Activated CD4-positive, alpha-beta T cell treated with anti-CD3 and anti-CD28 coated beads, Interleukin-2, amount 50 U/mL, for 1 hour (primary cell): ENCODE data around the gene SERPINB2.
"Not testable (repeated sequence)": the region's sequence is repeated elsewhere in the genome, so short reads cannot be mapped to it uniquely, and the experiment has no call there.

Experiments
- DNase-seq: peaks from one replicate; pipeline ENCODE4 v3.0.0-alpha.2; 2020

The SERPINB2 gene

DNA sequence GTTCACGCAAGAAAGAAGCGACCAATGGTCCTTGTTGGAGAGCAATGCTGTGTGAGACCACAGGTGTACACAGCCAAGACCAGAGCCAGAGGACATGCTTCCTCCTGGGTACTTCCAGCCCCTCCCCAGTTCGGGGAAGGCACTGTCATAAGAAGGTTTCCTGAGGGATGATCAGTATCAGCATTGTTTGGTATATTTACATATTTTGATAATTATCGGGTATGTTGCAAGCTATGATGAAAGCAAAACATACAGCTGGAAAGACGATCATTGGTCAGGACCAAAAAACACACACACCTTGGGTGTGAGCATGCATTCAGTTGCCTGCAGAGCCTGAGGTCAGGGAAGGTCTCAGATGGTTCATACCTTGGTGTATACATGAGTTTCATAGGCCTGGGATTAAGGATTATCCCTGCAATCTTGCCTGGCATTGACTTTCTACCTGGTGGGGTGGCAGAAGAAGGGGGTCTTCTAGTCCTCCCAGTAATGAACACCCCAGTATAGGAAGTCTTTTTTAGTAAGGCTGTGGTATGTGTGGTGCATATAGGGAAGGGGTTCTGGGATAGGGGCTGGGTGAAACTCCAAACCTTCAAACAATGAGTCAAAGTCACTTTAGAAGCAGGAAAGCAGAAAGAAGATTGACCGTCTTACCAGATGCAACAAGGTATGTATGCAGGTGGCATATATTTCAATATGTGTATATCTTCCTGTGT, 2.9 kb downstream of the SERPINB2 start:
- no peak for DNase-seq

GRCh38 chr18:63890950-63891304, 3.4 kb downstream of the SERPINB2 start:
- no peak for DNase-seq

DNA sequence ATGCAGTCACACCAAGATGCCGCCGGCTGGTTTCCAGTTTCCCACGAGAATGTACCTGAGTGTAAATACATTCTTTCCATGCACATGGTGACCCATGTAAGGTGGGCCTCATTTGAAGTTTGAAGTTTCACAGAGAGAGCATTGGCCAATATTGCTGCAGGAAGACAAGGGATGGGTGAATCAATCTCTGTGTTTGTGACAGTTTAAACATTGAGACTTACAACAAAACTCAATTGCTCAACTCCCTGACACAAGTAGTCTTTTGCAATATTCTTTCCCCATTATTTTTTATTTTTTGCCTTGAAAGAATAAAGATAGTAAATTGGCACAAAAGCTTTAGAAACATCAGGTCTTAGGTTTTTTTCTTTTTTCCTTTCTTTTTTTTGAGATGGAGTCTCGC, 5.1 kb downstream of the SERPINB2 start:
- DNase-seq = no peak

DNA sequence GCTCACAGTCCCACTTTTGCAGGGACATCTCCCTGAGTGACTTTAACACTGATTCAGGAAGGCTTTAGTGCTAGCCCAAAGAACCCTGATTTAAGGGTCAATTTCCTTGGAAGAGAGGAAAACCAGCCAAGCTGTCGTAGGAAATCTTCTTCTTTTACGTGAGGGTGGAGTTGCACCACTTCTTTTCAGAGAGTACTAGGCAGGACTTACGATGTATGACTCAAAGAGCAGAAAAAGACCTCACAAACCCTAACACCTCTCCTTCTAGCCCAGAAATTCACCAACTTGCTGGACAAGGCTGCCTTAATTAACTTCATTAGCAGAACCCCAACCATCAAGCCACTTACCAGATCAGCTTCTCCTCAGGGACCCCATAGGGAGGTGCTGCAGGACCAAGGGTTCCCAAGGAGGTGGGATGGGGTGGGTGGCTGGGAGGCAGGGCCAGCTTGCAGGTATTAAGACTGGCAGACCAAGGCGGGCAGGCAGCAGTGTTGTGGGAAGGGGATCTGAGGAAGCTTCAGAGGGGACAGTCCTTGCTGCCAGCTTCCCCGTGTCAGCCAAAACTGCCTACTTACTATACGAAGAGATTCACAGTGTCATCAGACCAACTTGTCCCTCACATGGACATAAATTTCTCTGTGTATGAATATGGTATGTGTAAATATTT, 6.7 kb downstream of the SERPINB2 start:
- no peak for DNase-seq

DNA sequence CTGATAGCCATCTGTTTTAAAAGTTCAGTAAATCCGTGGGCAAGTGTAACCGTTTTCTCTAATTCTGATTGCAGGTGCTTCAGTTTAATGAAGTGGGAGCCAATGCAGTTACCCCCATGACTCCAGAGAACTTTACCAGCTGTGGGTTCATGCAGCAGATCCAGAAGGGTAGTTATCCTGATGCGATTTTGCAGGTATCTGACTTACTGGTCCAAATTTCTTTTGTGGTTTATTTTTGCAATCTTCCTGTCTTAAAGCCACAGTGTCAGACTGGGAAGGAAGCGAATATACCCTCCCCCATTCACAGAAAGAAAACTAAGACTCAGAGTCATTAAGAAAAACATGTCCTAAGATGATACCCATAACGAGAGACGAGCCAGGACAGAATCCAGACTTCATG, 7.7 kb downstream of the SERPINB2 start:
- no peak for DNase-seq

- DNase-seq = no peak
These were observed 9.6 kb downstream of the SERPINB2 start for GRCh38 chr18:63897072-63897471.

GRCh38 chr18:63899206-63899605, 11.7 kb downstream of the SERPINB2 start:
- no peak for DNase-seq

DNA sequence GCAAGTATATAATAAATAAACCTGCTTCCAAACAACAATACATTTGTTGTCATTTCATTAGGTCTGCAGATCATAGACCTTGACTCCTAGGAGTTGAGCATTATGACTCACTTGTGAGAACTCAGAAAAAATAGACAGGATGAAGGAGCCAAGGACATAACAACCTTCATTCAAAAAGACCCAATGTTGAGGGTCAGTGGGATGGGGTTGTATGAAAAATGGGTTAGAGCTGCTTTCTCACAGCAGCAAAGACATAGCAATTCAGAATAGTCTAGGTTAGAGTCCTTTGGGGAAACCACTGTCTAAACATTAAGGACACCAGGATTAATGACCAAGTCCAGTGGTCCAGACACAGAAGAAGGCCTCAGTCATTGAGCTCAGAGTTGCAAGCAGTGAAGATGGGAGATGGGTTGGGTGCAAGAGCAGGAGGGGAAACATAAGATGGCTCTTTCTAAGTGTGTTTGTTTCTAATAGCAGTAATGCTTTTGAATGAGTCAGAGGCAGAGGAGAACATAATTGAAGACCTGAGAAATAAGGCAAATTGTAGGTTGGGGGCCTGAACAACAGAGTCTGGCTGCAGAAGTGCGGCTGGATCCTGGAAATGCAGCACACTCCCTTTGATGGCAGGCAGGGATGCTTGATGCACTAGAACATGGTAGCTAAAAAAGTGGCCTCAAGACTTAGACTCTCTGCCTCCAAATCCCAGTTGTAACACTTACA, 16.5 kb downstream of the SERPINB2 start:
- DNase-seq = no peak

- no peak for DNase-seq
These were observed 17.2 kb downstream of the SERPINB2 start for GRCh38 chr18:63904694-63905093.

- no peak for DNase-seq
These were observed 17.9 kb downstream of the SERPINB2 start for GRCh38 chr18:63905361-63905760.

DNA sequence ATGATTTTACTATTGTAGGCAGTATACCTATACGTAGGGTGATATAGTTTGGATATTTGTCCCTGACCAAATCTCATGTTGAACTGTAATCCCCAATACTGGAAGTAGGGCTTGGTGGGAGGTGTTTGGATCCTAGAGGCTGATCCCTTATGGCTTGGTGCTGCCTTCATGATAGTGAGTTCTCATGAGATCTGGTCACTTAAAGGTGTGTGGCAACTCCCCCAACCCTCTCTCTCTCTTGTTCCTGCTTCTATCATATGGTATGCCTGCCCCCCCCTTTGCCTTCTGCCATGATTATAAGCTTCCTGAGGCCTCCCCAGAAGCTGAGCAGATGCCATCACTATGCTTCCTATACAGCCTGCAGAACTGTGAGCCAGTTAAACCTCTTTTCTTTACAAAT, 18.6 kb downstream of the SERPINB2 start:
- no peak for DNase-seq

GRCh38 chr18:63907664-63908063, 20.2 kb downstream of the SERPINB2 start, which contains the start of gene SERPINB10:
Gene SERPINB10, plus strand, starts transcription at chr18:63907958. Its CDS starts 7,553 bp downstream, at chr18:63915511.
- no peak for DNase-seq

GRCh38 chr18:63908858-63909257, 21.4 kb downstream of the SERPINB2 start:
- DNase-seq = no peak

- DNase-seq = no peak
These were observed 22.4 kb downstream of the SERPINB2 start for GRCh38 chr18:63909870-63910269.

DNA sequence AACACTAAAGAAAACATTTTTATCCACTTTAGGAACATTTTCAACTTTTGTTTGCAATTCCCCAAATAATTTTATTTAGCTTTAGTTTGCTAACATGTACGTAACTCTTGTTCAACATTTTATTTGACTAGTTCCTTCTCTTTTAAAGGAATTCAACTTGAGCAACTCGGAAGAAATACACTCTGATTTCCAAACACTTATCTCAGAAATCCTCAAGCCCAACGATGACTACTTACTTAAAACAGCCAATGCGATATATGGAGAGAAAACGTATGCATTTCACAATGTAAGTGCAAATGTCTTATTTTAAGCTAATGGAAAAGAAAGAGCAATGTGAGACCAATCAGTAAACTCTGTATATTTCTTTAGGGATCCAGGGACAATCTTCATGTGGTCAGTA, 30.3 kb downstream of the SERPINB2 start:
- DNase-seq = no peak

DNA sequence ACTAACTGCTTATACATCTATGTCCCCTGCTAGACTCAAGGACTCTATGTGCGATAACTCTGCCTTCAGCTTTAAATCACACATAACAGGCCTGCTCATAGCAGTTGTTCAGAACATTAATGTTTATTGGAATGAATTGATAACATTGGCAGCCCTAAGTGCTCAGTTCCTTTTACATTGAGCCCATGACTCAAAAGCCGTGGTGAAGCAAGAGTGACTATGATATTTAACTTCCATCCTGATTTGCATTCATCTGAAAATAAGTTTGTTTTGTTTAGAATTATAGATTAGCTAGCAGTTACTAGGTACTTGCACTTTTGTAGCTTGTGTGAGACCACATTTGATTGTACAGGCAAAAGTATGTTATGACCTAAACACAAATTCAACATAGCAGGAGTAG, 34.5 kb downstream of the SERPINB2 start:
- no peak for DNase-seq

DNA sequence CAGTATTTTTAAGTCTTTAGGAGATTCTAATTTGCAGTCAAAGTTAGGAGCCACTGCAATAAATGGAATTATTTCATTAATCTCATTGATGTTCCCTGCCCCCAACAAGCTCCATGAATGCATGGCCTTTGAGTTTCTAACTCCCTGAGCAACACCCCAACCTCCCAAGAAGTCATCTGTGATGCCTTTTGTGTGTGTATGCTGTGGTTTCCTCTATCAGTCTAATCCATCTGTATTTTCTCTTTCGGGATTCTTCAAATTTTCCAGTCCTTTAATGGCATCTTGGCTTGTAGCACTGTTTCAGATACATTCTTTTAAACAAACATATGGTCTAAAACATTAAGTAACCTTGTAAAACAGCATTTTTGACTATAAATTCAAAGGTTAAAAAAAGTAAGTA, 37.0 kb downstream of the SERPINB2 start:
- DNase-seq = no peak

GRCh38 chr18:63928331-63928730, 40.8 kb downstream of the SERPINB2 start:
- DNase-seq = no peak

- not testable (repeated sequence) for DNase-seq
These were observed 41.9 kb downstream of the SERPINB2 start for GRCh38 chr18:63929369-63929768.

DNA sequence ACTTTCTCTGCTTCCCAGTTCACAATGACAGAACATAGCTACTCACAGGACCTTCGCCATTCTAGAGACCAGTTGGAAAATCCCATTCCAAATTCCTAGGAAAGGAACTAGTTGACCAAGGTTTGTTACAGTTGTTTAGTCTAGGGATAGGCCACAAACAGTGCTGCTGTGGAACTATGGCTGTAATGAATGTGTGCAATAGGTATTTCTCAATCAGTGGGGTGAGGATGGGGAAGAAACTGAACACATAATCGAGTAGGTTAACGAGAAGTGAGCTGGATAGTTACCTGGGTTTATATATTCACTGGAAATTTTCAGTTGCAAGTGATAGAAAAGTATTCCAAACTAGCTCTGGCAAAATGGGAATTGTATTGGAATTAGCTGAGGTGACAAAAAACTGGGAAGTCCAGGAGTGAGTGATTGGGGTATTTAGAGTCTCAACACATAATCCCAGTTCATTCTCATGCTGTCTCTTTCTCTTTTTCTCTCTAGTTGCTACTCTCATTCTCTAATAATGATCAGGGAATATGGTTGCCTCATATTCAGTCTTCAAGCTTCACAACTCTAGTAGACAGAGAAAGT, 43.4 kb downstream of the SERPINB2 start:
- no peak for DNase-seq

GRCh38 chr18:63936156-63936931, 48.8 kb downstream of the SERPINB2 start:
- peak; percentile 44 for DNase-seq

DNA sequence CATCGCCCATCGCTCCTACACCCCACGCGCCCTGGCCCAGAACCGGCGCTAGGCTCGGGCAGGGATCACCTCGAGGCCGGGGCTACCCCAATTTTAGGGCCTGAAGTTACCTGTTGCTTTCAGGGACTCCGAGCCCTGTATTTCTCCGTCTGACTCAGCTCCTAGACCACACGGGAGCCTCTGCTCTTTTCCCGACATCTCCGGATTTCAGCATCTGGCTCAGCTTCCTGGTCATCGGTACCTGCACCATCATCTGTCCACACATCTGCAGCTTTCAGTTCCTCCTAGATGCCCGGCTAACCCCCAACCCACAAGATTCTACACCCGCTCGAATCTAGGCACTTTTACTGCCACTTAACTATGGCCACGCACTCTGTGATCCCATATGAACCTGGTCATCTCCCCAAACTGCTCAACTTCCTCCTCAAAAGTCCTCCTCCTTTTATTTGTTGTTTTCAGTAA, 49.5 kb downstream of the SERPINB2 start:
- no peak for DNase-seq

- DNase-seq = no peak
These were observed 52.5 kb downstream of the SERPINB2 start for GRCh38 chr18:63940008-63940407.
